HG03135 (cell line): ENCODE results near the gene LRRK1.

ENCODE experiments used
- ATAC-seq: cut with Tn5 transposase; IDR thresholded peaks from one replicate; pipeline ENCODE4 v1.9.1; 2021; ENCODE audit warnings: mild to moderate bottlenecking, moderate library complexity; ENCODE audit not compliant: unreplicated experiment

The LRRK1 gene

GRCh38 chr15:101037090-101037830, 118.1 kb downstream of the LRRK1 start:
- no peak for ATAC-seq

DNA sequence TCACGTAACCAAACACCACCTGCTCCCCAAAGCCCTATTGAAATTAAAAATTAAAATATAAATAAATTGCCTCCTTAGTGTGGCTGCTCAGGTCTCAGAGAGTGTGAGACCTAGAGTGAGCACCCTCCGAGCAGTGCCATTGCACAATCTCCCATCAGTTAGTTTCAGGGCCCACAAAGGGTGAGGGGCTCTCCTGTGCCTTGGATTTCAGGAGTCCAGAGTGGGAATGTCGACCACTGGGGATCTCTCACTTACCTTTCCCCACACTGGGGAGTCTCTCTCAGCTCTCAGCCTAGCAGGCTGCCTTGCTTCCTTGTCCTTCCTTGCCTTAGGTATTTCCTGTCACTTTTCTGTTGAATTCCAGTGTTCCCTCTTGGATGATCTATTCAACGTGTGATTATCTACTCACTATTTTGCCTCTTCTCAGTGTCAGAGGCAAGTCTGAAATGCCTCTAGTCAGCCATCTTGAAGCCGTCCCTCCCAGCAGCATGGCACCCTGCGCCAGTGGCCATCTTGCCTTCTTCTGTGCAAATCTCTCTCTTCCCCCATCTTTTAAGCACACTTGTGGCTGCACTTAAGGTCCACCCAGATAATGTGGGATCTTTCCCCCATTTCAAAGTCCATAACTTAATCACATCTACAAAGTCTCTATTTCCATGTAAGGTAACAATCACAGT, 119.3 kb downstream of the LRRK1 start:
- no peak for ATAC-seq

- ATAC-seq = no peak
These were observed 120.3 kb downstream of the LRRK1 start for GRCh38 chr15:101039461-101039860.

- ATAC-seq = no peak
These were observed 123.2 kb downstream of the LRRK1 start for GRCh38 chr15:101042320-101042719.

GRCh38 chr15:101043011-101043410, 123.9 kb downstream of the LRRK1 start:
- ATAC-seq = no peak

DNA sequence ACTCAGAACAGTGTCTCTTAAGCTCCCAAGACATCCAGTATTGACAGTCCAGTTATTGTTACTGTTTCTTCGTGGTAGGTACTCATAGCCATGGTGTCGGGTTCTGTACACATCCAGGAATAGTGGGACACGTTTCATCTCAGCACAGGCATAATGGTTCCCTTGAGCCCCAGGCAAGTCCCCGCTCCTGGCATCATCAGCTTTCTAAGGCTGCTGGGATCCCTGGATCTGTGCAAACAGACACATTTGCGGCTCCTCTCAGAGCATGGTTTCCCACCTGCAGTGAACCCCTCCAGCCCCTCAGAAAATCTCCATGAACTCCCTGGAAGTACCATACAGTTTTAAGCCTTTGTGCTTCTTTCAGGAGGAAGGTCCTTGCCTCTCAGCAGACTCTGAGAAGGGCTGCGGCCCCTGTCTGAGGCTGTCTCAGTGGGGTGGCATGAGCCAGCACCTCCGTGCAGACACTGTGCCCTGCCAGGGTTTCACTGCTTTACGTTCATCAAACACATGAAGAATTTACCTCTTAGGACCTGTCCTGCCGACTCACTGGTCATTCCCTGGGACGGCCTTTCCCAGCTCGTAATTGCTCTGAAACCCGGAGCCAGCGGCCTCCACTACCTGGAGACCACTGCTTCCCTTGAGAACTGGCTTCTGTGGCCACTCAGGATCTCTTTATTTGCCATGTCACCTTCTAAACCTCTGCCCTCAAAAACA, 124.9 kb downstream of the LRRK1 start:
- no peak for ATAC-seq

DNA sequence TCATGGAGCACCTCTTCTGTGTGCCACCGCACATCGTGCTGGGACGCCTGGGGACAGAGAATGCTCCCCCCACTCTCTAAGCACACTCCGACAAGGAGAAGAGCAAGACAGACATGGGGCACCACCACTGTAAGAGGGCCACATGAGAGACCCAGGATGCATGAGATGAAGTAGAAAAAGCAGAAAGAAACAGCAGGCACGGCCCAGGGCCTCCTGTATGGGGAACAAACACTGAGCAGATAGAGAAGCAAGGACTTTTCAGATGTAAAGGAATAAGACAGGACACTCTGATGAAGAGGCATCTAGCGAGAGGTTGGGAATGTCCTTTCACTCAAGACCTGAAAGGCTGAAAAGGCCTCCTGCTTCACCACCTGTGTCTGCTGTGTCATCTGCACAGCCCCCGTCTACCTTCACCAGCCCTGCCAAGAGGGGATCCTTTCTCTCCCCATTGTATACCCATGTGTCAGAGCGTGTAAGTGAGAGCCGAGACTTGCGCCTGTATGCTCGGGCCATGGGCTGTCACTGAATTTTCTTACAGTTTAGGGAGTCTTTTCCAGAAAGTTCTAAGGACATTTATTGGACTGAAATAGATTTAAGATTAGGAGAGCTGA, 125.6 kb downstream of the LRRK1 start:
- no peak for ATAC-seq

- ATAC-seq = no peak
These were observed 126.1 kb downstream of the LRRK1 start for GRCh38 chr15:101045236-101045646.

GRCh38 chr15:101045835-101046691, 126.9 kb downstream of the LRRK1 start:
- ATAC-seq = no peak

DNA sequence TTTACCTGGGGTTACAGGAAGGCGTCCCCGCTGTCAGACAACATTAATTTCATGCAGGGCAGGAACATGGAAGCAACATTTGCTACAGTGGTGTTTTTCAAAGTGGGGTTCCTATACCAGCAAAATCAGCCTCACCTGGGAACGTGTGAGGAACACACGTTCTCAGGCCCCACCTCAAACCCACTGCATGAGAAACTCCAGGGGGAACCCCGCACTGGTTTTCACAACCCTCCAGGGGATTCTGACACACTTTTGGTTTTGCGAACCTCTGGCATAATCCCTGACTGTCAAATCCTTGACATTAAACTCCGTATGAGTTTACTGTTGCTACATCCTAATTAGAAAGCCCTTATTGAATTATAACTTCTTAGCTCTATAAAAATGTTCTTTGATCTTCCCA, 127.7 kb downstream of the LRRK1 start:
- ATAC-seq = no peak

DNA sequence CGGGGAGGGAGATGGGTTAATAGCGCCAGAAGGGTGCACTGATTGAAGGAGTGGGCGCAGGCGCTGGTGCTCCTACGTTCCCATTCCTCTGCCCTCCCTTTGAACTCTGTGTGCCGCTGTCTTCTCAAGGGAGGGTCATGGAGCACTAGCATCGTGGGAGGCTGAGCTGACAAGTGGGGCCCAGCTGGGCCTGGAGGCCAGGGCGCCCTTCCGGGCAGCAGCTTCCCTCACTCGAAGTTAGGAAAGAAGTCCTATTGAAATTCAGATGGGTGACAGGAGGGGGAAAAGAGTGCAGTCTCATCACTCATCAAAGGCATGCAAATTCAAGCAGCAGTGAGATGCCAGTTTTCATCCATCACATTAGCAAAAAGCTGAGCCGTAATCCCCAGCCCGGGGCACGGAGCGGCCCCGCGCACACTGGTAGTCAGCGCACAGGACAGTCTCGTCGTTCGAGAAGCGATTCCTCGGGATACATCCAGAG, 128.2 kb downstream of the LRRK1 start:
- no peak for ATAC-seq

GRCh38 chr15:101048176-101048575, 129.0 kb downstream of the LRRK1 start:
- ATAC-seq = no peak

DNA sequence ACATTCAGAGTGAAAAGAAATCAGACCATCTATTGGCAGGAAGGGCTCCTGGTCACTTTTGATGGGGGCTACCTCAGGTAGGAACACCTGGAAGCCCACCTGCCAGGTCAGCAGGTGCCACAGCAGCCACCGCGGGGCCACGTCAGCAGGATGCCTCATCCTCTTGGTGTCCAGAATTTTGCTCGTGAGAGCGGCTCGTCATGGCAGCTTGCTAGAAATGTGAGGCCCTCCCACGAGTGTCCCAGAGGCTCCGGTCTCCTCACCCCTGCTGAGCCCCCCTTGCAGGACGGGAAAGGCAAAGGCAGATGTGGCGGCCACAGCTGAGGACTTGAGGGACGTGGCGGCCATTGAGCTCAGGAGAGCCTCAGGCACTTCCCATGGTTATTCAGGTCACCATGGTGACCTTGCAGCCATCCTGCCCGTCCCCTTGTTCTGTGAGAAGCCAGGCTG, 129.4 kb downstream of the LRRK1 start:
- no peak for ATAC-seq

GRCh38 chr15:101049282-101049681, 130.1 kb downstream of the LRRK1 start:
- no peak for ATAC-seq

GRCh38 chr15:101049856-101050622, 130.9 kb downstream of the LRRK1 start:
- ATAC-seq = no peak

GRCh38 chr15:101050623-101051290, 131.6 kb downstream of the LRRK1 start:
- no peak for ATAC-seq

DNA sequence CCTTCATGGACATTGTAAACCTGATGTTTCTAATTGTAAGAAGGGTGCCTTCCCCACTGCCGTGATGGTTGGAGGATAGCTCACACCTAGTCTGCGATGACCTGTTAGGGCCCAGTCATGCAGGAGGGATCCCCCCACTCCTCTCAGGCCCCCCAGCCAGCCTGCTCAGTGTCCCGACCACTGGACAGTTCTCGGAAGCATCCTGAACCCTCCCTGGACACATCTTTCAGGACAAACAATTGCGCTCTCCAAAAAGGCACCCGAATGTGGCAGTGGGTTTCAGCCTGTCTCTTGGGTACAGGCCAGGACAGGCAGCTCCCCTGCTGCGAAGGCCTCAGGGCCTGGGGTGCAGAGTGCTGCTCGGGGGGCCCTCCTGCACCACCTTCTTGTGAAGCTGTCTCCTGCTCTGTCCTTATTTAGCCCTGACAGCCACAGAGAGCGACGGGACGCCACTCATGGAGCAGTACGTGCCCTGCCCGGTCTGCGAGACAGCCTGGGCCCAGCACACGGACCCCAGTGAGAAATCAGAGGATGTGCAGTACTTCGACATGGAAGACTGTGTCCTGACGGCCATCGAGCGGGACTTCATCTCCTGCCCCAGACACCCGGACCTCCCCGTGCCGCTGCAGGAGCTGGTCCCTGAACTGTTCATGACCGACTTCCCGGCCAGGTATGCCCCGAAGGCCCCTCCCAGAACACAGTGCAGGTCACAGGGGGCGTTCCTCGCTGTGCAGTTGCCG, 132.3 kb downstream of the LRRK1 start:
- ATAC-seq = no peak

GRCh38 chr15:101052031-101052620, 133.0 kb downstream of the LRRK1 start:
- no peak for ATAC-seq
